SJSA1 (cell line): ENCODE measurements around the gene PCBP4. TPM values are rescaled to one million over a fixed set of nuclear protein-coding genes. Genes with fewer than 3 reads are reported as not detected.

ENCODE experiments used
- DNase-seq, 2 experiments: peaks; one replicate each; pipeline ENCODE4 v3.0.0-alpha.2; 2015 to 2020; ENCODE audit warnings: low spot score in 2 of 2, low read depth in 1 of 2
- H3K27ac ChIP-seq: fragments of 250-450 bp; sonication (Bioruptor Pico); 2 replicates; pipeline ENCODE4 v1.5.1; 2020; ENCODE audit warnings: mild to moderate bottlenecking, moderate library complexity
- H3K27me3 ChIP-seq: fragments of 250-450 bp; sonication (Bioruptor Pico); replicated peaks from 2 replicates; pipeline ENCODE4 v1.5.1; 2020; ENCODE audit warnings: mild to moderate bottlenecking, moderate library complexity
- H3K36me3 ChIP-seq: fragments of 250-450 bp; sonication (Bioruptor Pico); 2 replicates; pipeline ENCODE4 v1.5.1; 2020; ENCODE audit warnings: mild to moderate bottlenecking
- H3K4me1 ChIP-seq: fragments of 250-450 bp; sonication (Bioruptor Pico); replicated peaks from 2 replicates; pipeline ENCODE4 v1.6.1; 2021; ENCODE audit warnings: mild to moderate bottlenecking
- H3K4me3 ChIP-seq: fragments of 250-450 bp; sonication (Bioruptor Pico); 2 replicates; pipeline ENCODE4 v1.5.1; 2020; ENCODE audit warnings: mild to moderate bottlenecking
- H3K9me3 ChIP-seq: fragments of 250-450 bp; sonication (Bioruptor Pico); replicated peaks from 2 replicates; pipeline ENCODE4 v1.5.1; 2020; ENCODE audit warnings: mild to moderate bottlenecking
- total RNA-seq: library from RNA; depleted of rRNA; stranded (reverse); fragments of >200 nt; shearing (Covaris generic); gene quantifications from 2 replicates; pipeline ENCODE4 v1.2.3, GENCODE V29; 2014

PCBP4 gene
- total RNA-seq, 1 experiment from 2014 or later: 138 TPM

DNA sequence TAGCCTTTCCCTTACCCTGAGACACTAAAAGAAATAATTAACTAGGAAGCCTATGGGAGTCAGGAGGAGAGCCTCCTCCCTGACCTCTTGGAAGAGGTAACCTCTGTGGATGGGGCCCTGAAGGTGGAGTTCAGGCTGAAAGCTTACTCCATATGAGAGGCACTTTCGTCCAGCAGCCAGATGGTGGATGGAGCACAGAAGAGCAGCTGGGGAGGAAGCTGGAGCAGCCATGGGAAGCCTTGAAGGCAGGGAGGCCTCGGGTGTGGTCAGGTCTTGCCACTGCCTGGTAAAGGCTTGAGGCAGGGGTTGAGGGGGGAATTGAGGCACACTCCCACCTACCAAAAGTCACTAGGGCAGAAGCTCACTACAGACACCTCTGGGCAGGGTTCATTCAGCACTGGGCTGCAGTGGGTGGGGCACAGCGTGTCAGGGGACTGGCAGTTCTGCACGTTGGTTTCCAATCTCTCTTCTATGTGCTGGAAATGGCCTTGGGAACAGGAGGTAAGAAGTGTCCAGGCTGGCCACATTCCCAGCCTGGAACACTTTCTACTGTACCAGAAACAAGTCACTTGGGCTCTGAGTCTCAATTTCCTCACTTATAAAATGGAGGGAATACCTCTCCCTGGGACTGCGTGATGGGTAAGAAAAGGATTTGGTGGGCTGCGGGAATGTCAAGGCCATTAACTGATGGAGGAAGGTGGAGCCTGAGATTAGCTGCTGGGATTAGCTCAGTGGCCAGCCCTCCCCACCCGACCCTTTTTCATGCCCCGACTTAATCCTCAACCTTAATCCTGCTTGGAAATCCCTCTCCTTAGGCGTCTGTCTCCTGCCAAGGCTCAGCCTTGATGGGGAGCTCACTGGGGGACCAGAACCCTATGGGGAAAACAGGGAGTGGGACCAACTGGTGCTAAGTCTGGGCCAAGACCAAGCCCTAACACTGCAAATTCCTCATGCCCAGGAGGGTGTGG is 5.4 kb downstream of the PCBP4 start:
- H3K27ac ChIP-seq: no peak overlapping the region

DNA sequence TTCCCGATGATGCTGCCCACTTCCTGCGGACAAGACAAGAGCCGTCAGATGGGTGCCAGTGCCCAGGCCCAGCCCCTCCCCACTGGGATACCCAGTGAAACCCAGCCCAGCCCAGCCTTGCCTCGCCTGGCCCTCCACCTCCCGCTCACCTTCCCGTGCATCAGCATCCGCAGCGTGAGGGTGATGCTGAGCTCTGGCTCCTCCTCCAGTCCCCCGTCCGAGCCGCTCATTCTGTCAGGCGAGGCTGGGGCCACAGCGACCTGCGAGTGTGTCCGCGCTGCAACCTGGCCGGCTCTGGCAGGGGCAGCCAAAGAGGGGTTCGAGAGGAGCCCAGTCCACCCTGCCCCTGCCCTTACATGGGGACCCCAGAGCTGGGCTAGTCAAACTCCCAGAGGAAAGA is 6.2 kb downstream of the PCBP4 start:
- H3K4me1 ChIP-seq: peaks cover 35% of the 10 kb centered on the region
- no peaks in the 10 kb centered on the region for H3K27me3 ChIP-seq
- H3K36me3 ChIP-seq: peaks cover 69% of the 10 kb centered on the region
- no peak overlapping the region for H3K27ac ChIP-seq
- H3K4me3 ChIP-seq: no peak overlapping the region
- H3K9me3 ChIP-seq: no peaks in the 10 kb centered on the region
- no peak for DNase-seq

More for the DNA sequence above, 5.4 kb downstream of the PCBP4 start:
- no peaks in the 10 kb centered on the region for H3K27me3 ChIP-seq
- no peak for DNase-seq
- H3K9me3 ChIP-seq: no peaks in the 10 kb centered on the region
- H3K4me1 ChIP-seq: peaks cover 44% of the 10 kb centered on the region
- no peak overlapping the region for H3K4me3 ChIP-seq
- peaks cover 62% of the 10 kb centered on the region for H3K36me3 ChIP-seq

DNA sequence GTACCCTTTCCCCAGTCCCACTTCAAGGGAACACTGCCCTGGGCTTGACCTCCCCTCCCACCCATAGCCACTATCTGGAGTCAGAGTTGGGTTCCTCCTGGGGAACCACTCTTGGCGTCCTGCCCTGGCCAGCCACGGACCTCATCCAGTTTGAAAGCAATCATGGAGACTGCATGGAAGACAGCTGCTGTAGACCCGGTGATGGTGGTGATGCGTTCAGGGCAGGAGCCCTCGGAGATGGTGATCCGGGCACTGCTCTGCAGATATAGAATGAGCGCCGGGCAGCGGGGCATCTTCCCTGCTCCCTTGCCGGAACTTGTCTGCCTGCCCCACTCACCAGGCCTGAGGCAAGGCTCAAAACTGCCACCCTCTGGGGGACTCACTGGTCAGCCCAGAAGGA is 6.9 kb downstream of the PCBP4 start:
- Histone ChIP-seq H3K36me3 (peaks cover 69% of the 10 kb centered on the region), H3K27ac (no peak overlapping the region), H3K4me1 (peaks cover 29% of the 10 kb centered on the region), H3K4me3 (no peak overlapping the region), H3K9me3 (no peaks in the 10 kb centered on the region), H3K27me3 (no peaks in the 10 kb centered on the region)
- peak in 1 of 2 experiments; percentile 37 for DNase-seq

DNA sequence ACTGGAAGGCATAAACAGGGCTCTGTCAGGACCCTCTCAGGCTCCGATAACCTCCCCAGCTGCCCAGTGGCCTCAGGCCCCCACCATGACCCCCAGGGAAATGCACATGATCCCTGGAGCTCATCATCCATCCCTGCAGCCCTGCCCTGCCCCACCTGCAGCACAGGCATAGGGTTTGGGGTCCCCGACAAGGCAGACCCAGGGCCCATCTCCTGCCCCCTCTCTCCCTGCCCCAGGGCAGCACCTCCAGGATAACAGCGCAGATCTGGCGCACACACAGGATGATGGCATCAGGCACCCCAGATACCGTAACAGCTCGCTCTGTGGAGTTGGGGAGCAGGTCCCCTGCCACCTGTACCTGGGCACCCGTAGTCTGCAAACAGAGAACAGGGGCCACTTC is 7.6 kb downstream of the PCBP4 start:
- no peak overlapping the region for H3K4me3 ChIP-seq
- peaks cover 21% of the 10 kb centered on the region for H3K4me1 ChIP-seq
- H3K27me3 ChIP-seq: no peaks in the 10 kb centered on the region
- peaks cover 69% of the 10 kb centered on the region for H3K36me3 ChIP-seq
- peak in 1 of 2 experiments; percentile 38 for DNase-seq
- H3K9me3 ChIP-seq: no peaks in the 10 kb centered on the region
- H3K27ac ChIP-seq: no peak overlapping the region

DNA sequence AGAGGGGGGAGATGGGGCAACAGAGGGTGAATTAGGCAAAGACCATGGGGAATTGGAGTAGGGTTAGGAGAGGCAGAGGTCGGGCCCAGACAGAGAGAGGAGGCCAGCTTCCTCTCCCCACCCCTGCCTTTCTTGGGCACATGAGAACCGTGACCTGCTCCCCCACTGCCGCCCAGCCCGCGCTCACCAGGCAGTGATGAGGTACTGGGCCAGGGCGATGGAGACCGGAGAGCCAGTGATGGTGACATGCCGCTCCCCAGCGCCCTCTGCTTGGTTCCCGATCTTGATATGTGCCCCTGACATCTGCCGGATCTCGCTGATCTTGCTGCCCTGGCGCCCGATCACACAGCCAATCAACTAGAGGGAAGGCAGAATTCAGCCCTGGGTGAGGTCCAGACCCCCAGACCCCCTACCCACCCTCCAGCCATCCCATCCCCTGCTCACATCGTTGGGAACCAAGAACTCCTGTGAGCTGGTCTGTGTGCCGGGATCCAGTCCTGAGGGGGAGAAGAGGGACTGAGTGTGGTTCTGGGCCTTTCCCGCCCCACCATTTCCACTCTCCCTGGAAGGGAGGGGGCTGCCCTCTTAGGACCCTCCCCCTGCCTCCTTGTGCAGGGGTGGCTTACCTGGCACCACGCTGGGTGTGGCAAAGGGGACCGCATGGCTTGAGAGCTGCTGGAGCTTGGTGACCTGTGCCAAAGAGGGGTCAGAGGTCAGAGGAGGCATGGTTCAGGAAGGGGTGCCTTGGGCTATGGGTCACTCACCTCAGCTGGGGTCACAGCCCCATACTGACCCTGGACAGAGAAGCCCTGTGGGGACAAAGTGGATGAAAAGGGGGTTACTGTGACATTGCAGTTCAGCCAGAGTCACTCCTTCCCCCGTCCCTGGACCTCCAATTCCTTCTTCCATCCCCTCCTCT is 8.4 kb downstream of the PCBP4 start:
- DNase-seq: no peak
- H3K27ac ChIP-seq: no peak overlapping the region

DNA sequence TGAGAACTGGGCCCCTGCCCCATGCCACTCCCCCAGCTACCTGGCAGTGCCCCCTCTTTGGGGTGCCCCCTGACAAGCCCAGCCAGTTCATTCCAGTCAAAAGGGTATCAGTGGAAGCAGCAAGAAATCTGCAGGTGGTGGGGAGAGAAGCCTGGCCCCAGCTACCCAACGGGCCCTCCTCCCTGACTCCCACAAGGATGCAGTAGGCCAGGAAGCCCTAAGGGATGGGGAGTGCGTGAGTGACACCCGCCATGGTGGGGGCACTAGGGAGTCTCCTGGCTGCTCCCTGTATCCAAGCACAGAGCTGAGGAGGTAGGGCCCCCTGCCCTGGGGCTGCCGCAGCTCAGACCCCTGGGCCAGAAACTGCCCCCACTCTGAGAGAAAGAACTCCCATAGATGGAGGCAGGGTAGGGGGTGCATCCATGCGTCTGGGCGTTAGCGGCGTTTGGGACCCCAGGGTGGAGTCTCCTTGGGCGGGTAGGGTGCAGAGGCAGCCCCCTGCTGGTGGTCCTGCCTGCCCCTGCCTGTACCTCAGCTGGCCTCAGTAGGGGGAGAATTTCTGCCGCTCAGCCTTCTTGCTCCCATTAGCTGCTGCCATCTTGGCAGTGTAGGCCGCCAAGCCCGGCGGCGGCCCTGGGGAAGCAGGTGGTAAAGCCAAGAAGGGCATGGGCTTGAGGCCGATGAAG is 9.6 kb downstream of the PCBP4 start:
- Histone ChIP-seq H3K4me3 (no peak overlapping the region), H3K4me1 (peaks cover 10% of the 10 kb centered on the region), H3K9me3 (no peaks in the 10 kb centered on the region), H3K36me3 (peaks cover 55% of the 10 kb centered on the region), H3K27me3 (no peaks in the 10 kb centered on the region), H3K27ac (no peak overlapping the region)
- no peak for DNase-seq

More for the DNA sequence above, 8.4 kb downstream of the PCBP4 start:
- Histone ChIP-seq H3K4me1 (peaks cover 14% of the 10 kb centered on the region), H3K9me3 (no peaks in the 10 kb centered on the region), H3K27me3 (no peaks in the 10 kb centered on the region), H3K4me3 (no peak overlapping the region), H3K36me3 (peaks cover 64% of the 10 kb centered on the region)

DNA sequence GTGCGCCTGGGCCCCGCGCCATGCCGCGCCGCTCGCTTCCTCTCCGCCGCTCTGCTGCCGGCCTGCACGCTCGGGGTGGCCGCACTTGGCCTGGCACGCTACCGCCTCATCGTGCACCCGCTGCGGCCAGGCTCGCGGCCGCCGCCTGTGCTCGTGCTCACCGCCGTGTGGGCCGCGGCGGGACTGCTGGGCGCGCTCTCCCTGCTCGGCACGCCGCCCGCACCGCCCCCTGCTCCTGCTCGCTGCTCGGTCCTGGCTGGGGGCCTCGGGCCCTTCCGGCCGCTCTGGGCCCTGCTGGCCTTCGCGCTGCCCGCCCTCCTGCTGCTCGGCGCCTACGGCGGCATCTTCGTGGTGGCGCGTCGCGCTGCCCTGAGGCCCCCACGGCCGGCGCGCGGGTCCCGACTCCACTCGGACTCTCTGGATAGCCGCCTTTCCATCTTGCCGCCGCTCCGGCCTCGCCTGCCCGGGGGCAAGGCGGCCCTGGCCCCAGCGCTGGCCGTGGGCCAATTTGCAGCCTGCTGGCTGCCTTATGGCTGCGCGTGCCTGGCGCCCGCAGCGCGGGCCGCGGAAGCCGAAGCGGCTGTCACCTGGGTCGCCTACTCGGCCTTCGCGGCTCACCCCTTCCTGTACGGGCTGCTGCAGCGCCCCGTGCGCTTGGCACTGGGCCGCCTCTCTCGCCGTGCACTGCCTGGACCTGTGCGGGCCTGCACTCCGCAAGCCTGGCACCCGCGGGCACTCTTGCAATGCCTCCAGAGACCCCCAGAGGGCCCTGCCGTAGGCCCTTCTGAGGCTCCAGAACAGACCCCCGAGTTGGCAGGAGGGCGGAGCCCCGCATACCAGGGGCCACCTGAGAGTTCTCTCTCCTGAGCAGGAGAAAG is 11.1 kb downstream of the PCBP4 start:
- H3K36me3 ChIP-seq: peaks cover 50% of the 10 kb centered on the region
- no peaks in the 10 kb centered on the region for H3K27me3 ChIP-seq
- peaks cover 9% of the 10 kb centered on the region for H3K4me1 ChIP-seq
- H3K27ac ChIP-seq: no peak overlapping the region
- peak in 1 of 2 experiments; percentile 35 for DNase-seq
- no peak overlapping the region for H3K4me3 ChIP-seq
- no peaks in the 10 kb centered on the region for H3K9me3 ChIP-seq

DNA sequence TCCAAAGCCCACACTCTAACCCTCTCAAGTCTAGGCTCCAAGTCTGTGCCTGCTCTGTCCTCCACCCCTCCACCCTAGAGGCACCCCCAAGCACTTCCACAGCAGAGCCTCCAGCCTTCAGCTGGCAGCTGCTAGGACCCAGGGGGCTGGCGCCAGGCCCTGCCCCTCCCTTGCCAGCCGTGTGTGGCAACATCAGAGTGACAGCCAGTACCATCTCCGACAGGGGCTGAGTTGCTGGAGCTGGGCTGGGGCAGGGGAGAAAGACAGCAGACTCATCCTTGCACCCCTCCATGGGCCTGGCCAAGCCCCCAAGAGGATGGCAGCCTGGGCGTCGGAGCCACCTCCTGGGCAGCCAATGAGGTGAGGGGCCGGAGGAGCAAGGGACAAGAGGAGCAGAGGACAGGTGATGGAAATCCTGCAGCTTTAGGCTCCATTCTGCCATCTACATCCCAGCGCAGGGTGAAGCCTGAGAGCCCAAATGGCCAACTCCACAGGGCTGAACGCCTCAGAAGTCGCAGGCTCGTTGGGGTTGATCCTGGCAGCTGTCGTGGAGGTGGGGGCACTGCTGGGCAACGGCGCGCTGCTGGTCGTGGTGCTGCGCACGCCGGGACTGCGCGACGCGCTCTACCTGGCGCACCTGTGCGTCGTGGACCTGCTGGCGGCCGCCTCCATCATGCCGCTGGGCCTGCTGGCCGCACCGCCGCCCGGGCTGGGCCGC is 11.9 kb downstream of the PCBP4 start, which contains the start of gene GPR62:
TSS of gene GPR62 (plus strand) at position 207 of the 718 bp plus-strand sequence. CDS start at position 479, 272 bp downstream.
- H3K27ac ChIP-seq: no peak within 1 kb of the TSS
- H3K4me3 ChIP-seq: no peak within 1 kb of the TSS
- peaks cover 9% of the 10 kb centered on the region for H3K4me1 ChIP-seq
- no peaks in the 10 kb centered on the region for H3K9me3 ChIP-seq
- DNase-seq: no peak
- no peaks in the 10 kb centered on the region for H3K27me3 ChIP-seq
- H3K36me3 ChIP-seq: peaks cover 42% of the 10 kb centered on the region

DNA sequence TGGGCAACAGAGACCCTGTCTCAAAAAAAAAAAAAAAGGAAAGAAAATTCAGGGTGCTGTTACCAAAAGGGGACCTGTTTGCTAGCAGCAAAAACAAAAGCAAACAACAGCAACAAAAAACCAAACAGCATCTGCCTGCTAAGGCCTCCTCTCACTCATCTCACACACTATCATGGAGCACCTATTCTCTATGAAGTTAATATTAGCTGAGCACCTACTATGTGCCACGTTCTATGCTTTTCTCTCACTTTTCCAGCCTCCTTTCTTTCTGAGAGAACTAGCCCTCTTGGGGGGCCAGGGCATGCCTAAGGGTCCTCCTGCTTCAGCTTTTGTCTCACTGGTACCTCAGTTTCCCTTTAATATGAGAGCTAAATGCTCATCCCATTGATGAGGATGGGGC is 12.5 kb downstream of the PCBP4 start:
- no peaks in the 10 kb centered on the region for H3K27me3 ChIP-seq
- peaks cover 9% of the 10 kb centered on the region for H3K4me1 ChIP-seq
- H3K4me3 ChIP-seq: no peak overlapping the region
- H3K27ac ChIP-seq: no peak overlapping the region
- H3K9me3 ChIP-seq: no peaks in the 10 kb centered on the region
- peaks cover 35% of the 10 kb centered on the region for H3K36me3 ChIP-seq
- DNase-seq: no peak

DNA sequence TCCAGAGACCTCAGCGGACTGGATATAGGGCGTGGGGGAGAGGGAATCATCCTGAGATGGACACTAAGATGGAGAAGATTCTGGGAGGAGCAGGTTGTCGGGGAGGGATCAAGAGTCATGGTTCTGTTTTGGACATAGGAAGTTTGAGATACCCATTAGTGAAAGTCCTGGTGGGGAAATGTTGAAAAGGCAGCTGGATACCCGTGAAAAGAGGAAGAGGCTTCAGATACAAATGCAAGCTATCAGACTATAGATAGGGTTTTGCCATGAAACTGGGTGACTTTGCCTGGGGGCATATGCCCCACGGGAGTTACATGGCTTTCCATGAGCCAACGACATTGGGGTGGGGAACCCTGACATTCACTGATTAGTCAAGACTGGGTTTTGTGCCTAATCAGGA is 13.1 kb downstream of the PCBP4 start:
- Histone ChIP-seq H3K4me1 (peaks cover 9% of the 10 kb centered on the region), H3K36me3 (peaks cover 29% of the 10 kb centered on the region), H3K27ac (no peak overlapping the region), H3K27me3 (no peaks in the 10 kb centered on the region), H3K9me3 (no peaks in the 10 kb centered on the region), H3K4me3 (no peak overlapping the region)
- no peak for DNase-seq

DNA sequence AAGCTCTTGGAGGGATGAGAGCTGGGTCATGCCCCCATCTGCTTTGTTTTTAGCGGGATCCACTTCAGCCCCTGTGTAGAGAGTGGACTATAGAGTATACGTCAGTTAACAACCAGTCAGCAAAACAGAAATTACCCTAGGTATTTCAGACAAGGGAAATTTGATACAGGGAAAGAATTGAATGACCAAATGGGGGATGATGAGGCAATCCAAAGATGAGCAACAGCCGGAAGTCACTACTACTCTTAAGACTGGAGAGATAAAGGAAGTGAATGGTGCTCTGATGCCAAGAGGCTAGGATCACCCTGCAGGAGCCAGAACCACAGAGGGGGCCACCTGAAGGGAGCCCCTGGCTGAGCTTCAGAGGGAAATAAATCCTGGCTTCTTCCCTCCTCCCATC is 13.8 kb downstream of the PCBP4 start:
- Histone ChIP-seq H3K9me3 (no peaks in the 10 kb centered on the region), H3K36me3 (peaks cover 24% of the 10 kb centered on the region), H3K4me1 (peaks cover 9% of the 10 kb centered on the region), H3K27ac (no peak overlapping the region), H3K4me3 (no peak overlapping the region), H3K27me3 (no peaks in the 10 kb centered on the region)
- peak in 1 of 2 experiments; percentile 26 for DNase-seq

DNA sequence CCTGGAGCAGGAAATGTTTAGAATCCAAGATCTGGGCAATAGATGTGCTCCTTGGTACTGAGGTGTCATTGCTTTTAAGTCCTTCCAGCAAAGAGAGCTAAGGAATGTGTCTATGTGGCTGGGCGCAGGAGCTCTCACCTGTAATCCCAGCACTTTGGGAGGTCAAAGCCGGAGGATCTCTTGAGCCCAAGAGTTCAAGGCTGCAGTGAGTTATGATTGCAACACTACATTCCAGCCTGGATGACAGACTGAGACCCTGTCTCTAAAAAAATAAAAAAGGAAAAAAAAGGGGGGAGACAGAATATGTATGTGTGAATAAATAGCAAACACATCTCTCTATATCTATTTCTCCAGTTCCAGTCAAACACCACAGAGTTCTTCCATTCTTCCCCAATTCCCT is 16.4 kb downstream of the PCBP4 start:
- Histone ChIP-seq H3K4me3 (no peak overlapping the region), H3K9me3 (no peaks in the 10 kb centered on the region), H3K36me3 (no peaks in the 10 kb centered on the region; the same call in 1 of the 2 replicates), H3K27ac (no peak overlapping the region), H3K4me1 (peaks cover 9% of the 10 kb centered on the region), H3K27me3 (no peaks in the 10 kb centered on the region)
- no peak for DNase-seq
